CD4-positive, CD25-positive, alpha-beta regulatory T cell (primary cell): ENCODE results near the gene SIN3B. TPM values are rescaled to one million over a fixed set of nuclear protein-coding genes. Genes with fewer than 3 reads are reported as not detected.

Experiments used
- ATAC-seq, 2 donors: fragments of 150-1000 bp; cut with Tn5 transposase; one replicate each; pipeline ENCODE4 v1.10.0; 2021; ENCODE audit warnings: low read depth in 2 of 2, moderate number of reproducible peaks in 2 of 2, moderate library complexity in 1 of 2
- DNase-seq, 3 donors: peaks; one replicate each; pipeline versions ENCODE4 v3.0.0 to v3.0.0-alpha.2; 2012 to 2022; ENCODE audit warnings: mixed read lengths in 1 of 3
- H3K27ac ChIP-seq: one replicate; pipeline ENCODE4 v1.7.0; 2013; ENCODE audit warnings: mild to moderate bottlenecking, low read length; ENCODE audit not compliant: insufficient read depth, poor library complexity, severe bottlenecking
- H3K27me3 ChIP-seq: one replicate; pipeline ENCODE4 v1.7.0; 2013; ENCODE audit warnings: low read length; ENCODE audit not compliant: control insufficient read depth, insufficient read depth
- H3K36me3 ChIP-seq: one replicate; pipeline ENCODE4 v1.7.0; 2013; ENCODE audit warnings: mild to moderate bottlenecking, low read length, moderate library complexity; ENCODE audit not compliant: control insufficient read depth, insufficient read depth
- H3K4me1 ChIP-seq: 2 replicates; pipeline ENCODE4 v1.7.0; 2013; ENCODE audit warnings: mild to moderate bottlenecking, low read length; ENCODE audit not compliant: insufficient read depth, control insufficient read depth, poor library complexity, severe bottlenecking
- H3K4me3 ChIP-seq: one replicate; pipeline ENCODE4 v1.7.0; 2013; ENCODE audit warnings: low read depth, mild to moderate bottlenecking, low read length, moderate library complexity
- H3K9me3 ChIP-seq, 2 experiments: 1 replicate in 1 of 2; 2 replicates in 1 of 2; pipeline ENCODE4 v1.7.0; 2013; ENCODE audit warnings: low read length in 2 of 2, mild to moderate bottlenecking in 1 of 2, moderate library complexity in 1 of 2; ENCODE audit not compliant: control insufficient read depth in 2 of 2
- H3K27ac Mint-ChIP-seq, 3 donors: one replicate each; pipeline ENCODE4 v1.8.0; 2020 to 2022; ENCODE audit warnings: mild to moderate bottlenecking in 3 of 3, mixed read lengths in 3 of 3, moderate library complexity in 2 of 3
- H3K27me3 Mint-ChIP-seq: one replicate; pipeline ENCODE4 v1.8.0; 2022; ENCODE audit warnings: mild to moderate bottlenecking, mixed read lengths
- H3K36me3 Mint-ChIP-seq: one replicate; pipeline ENCODE4 v1.8.0; 2020; ENCODE audit warnings: mixed read lengths
- H3K4me1 Mint-ChIP-seq, 4 donors: one replicate each; pipeline ENCODE4 v1.8.0; 2020 to 2022; ENCODE audit warnings: mixed read lengths in 4 of 4, mild to moderate bottlenecking in 1 of 4
- H3K4me3 Mint-ChIP-seq, 4 donors: one replicate each; pipeline ENCODE4 v1.8.0; 2020 to 2022; ENCODE audit warnings: mild to moderate bottlenecking in 4 of 4, mixed read lengths in 4 of 4, moderate library complexity in 3 of 4
- H3K9me3 Mint-ChIP-seq, 7 donors: one replicate each; pipeline ENCODE4 v1.8.0; 2020 to 2022; ENCODE audit warnings: mixed read lengths in 7 of 7, mild to moderate bottlenecking in 3 of 7, moderate library complexity in 2 of 7
- polyA plus RNA-seq, 4 donors: library from polyadenylated mRNA; unstranded; fragments of 300-500 nt; fragmentation: Illumina TruSeq; gene quantifications; one replicate each; pipeline ENCODE4 v1.2.3, GENCODE V29; 2021
- total RNA-seq: library from RNA; stranded (reverse); gene quantifications from one replicate; pipeline ENCODE4 v1.2.3, GENCODE V29; 2022

The SIN3B gene
- total and polyA plus RNA-seq, 5 donors from 2014 or later: 2.2 to 82.3 (median 4.6) TPM

GRCh38 chr19:16829822-16830289 lies 658 bp downstream of the SIN3B start:
- Mint-ChIP-seq H3K4me3 (peak overlapping the region; percentile 86 to 93 (median 90)), H3K4me1 (peaks cover 5 to 37% (median 22%) of the 10 kb centered on the region in 4 donors), H3K27me3 (peaks cover 29% of the 10 kb centered on the region), H3K36me3 (peaks cover 14% of the 10 kb centered on the region), H3K9me3 (no peaks in the 10 kb centered on the region), H3K27ac (peak overlapping the region; percentile 65 to 80 (median 78))
- H3K27ac ChIP-seq: peak overlapping the region; percentile 62
- H3K9me3 ChIP-seq: no peaks in the 10 kb centered on the region
- H3K4me1 ChIP-seq: peaks cover 23% of the 10 kb centered on the region
- peaks cover 3% of the 10 kb centered on the region for H3K27me3 ChIP-seq
- H3K4me3 ChIP-seq: peak overlapping the region; percentile 5
- no peak for DNase-seq
- H3K36me3 ChIP-seq: peaks cover 31% of the 10 kb centered on the region
- no peak for ATAC-seq

DNA sequence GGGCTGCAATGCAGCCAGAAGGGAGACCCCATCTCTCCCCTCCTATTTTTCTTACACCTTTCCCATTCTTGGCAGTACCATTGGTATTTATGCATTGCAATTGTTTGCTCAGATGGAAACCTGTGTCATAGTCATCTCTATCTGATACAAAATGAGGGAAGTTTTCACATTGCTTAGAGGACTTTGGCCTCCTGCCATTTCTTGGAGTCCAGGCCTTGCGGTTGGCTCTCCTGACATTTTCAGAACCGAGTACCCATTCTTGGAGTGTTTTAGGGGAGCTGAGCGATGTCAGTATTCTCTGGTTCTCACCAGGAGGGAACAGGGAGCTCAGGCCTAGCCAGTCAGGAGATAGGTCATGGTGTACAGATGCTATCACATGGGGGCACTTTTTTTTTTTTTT lies 1.5 kb downstream of the SIN3B start:
- Histone ChIP-seq H3K4me3 (peak overlapping the region; percentile 5), H3K27me3 (peaks cover 3% of the 10 kb centered on the region), H3K36me3 (peaks cover 32% of the 10 kb centered on the region), H3K4me1 (peaks cover 18% of the 10 kb centered on the region), H3K9me3 (no peaks in the 10 kb centered on the region), H3K27ac (no peak overlapping the region)
- peaks cover 14% of the 10 kb centered on the region for H3K36me3 Mint-ChIP-seq
- DNase-seq (no peak), ATAC-seq (no peak)
- no peaks in the 10 kb centered on the region for H3K9me3 Mint-ChIP-seq
- peaks cover 21% of the 10 kb centered on the region for H3K27me3 Mint-ChIP-seq
- peaks cover 5 to 29% (median 19%) of the 10 kb centered on the region in 4 donors for H3K4me1 Mint-ChIP-seq
- peak overlapping the region; percentile 86 to 93 (median 90) for H3K4me3 Mint-ChIP-seq
- peak overlapping the region in 2 of 3 donors; percentile 78 to 80 for H3K27ac Mint-ChIP-seq

DNA sequence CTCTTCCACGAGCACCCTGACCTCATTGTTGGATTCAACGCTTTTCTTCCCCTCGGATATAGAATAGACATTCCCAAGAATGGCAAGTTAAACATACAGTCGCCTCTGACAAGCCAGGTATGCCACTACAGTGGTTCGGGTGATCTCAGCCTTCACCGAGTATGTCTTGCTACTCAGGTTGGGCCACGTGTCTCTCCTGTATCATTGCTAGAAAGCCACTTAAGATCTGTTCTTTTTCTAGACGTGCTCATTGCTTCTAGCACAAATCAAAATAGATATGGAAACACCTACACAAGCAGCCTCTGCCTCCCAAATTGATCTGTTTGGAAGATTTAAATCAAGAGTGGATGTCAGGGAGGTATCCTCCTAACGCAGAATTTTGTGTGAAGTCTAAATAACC lies 2.3 kb downstream of the SIN3B start:
- peaks cover 18% of the 10 kb centered on the region for H3K4me1 ChIP-seq
- Mint-ChIP-seq H3K27ac (peak overlapping the region in 1 of 3 donors; percentile 8), H3K4me3 (peak overlapping the region; percentile 55 to 91 (median 70))

GRCh38 chr19:16834747-16835146 lies 5.5 kb downstream of the SIN3B start:
- Mint-ChIP-seq H3K9me3 (no peaks in the 10 kb centered on the region), H3K4me3 (no peak overlapping the region), H3K4me1 (peaks cover 0 to 23% (median 17%) of the 10 kb centered on the region in 4 donors), H3K36me3 (peaks cover 35% of the 10 kb centered on the region), H3K27ac (no peak overlapping the region), H3K27me3 (no peaks in the 10 kb centered on the region)
- Histone ChIP-seq H3K27ac (no peak overlapping the region), H3K9me3 (no peaks in the 10 kb centered on the region), H3K27me3 (no peaks in the 10 kb centered on the region), H3K4me1 (peaks cover 10% of the 10 kb centered on the region), H3K36me3 (peaks cover 51% of the 10 kb centered on the region), H3K4me3 (no peak overlapping the region)
- DNase-seq (no peak), ATAC-seq (no peak)

More for the DNA sequence above, 2.3 kb downstream of the SIN3B start:
- Mint-ChIP-seq H3K4me1 (peaks cover 5 to 28% (median 19%) of the 10 kb centered on the region in 4 donors), H3K9me3 (no peaks in the 10 kb centered on the region), H3K27me3 (peaks cover 16% of the 10 kb centered on the region), H3K36me3 (peaks cover 19% of the 10 kb centered on the region)
- Histone ChIP-seq H3K4me3 (no peak overlapping the region), H3K27me3 (peaks cover 3% of the 10 kb centered on the region), H3K27ac (no peak overlapping the region), H3K9me3 (no peaks in the 10 kb centered on the region), H3K36me3 (peaks cover 34% of the 10 kb centered on the region)
- no peak for ATAC-seq
- no peak for DNase-seq

DNA sequence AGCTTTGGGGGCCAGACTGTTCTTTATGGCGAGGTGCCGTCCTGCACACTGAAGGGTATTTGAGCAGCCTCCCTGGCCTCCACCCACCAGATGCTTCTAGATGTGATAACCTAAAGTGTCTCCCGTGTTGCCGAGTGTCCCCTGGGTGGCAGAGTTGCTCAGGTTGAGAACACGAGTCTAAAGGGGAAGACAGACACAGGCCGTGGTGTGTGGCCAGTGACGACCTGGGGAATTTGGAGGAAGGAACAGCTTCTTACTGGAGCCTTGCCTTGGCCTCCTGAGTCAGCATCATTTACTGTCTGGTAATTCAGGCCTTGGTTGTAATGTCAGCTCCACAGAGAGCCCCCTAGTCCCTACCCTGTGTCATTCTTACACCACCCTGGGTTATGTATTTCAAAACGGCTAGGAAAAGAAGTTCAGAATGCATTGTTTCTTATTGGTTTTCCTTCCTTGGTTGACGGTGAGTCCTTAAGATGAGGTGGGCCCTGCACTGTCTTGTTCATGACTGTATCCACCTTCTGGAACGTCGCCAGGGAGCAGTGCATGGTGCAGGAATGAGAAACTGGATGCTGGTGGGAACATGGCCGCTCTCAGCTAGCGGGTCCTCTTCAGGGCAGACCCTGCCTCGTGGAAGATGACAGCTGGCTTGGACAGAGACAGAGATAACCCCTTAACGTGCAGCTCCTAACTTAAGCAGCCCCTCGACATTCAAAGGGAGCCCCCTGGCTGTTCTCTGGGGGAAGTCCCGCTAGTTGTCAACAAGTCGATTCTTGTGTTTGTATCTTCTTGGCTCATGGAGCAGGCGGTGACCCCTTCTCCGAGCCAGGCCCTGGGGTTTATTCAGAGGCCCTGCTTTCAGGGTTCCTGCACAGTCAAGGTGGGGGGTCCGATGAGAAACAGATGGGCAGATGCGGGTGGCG lies 7.2 kb downstream of the SIN3B start:
- H3K9me3 ChIP-seq: no peaks in the 10 kb centered on the region
- Mint-ChIP-seq H3K9me3 (no peaks in the 10 kb centered on the region), H3K27ac (no peak overlapping the region), H3K27me3 (no peaks in the 10 kb centered on the region), H3K4me3 (no peak overlapping the region), H3K4me1 (peaks cover 0 to 11% (median 7%) of the 10 kb centered on the region in 4 donors), H3K36me3 (peaks cover 41% of the 10 kb centered on the region)
- ATAC-seq (peak in 1 of 2 donors; percentile 47), DNase-seq (peak in 1 of 3 donors; percentile 18)
- no peaks in the 10 kb centered on the region for H3K27me3 ChIP-seq
- H3K36me3 ChIP-seq: peaks cover 60% of the 10 kb centered on the region
- no peak overlapping the region for H3K27ac ChIP-seq
- H3K4me3 ChIP-seq: no peak overlapping the region
- H3K4me1 ChIP-seq: no peaks in the 10 kb centered on the region

- H3K4me1 ChIP-seq: no peaks in the 10 kb centered on the region
- Mint-ChIP-seq H3K9me3 (no peaks in the 10 kb centered on the region), H3K27me3 (no peaks in the 10 kb centered on the region), H3K4me1 (peaks cover 0 to 6% (median 3%) of the 10 kb centered on the region in 4 donors), H3K27ac (no peak overlapping the region), H3K4me3 (no peak overlapping the region), H3K36me3 (peaks cover 36% of the 10 kb centered on the region)
- no peaks in the 10 kb centered on the region for H3K27me3 ChIP-seq
- no peak for DNase-seq
- H3K9me3 ChIP-seq: no peaks in the 10 kb centered on the region
- ATAC-seq: no peak
- peaks cover 58% of the 10 kb centered on the region for H3K36me3 ChIP-seq
- no peak overlapping the region for H3K27ac ChIP-seq
- no peak overlapping the region for H3K4me3 ChIP-seq
Observed at GRCh38 chr19:16837035-16837362, 7.8 kb downstream of the SIN3B start.

- H3K4me1 Mint-ChIP-seq: peaks cover 0 to 6% (median 6%) of the 10 kb centered on the region in 4 donors
- no peaks in the 10 kb centered on the region for H3K27me3 Mint-ChIP-seq
- H3K36me3 Mint-ChIP-seq: peaks cover 39% of the 10 kb centered on the region
- no peak for DNase-seq
- ATAC-seq: no peak
- H3K36me3 ChIP-seq: peaks cover 64% of the 10 kb centered on the region
- H3K4me3 Mint-ChIP-seq: no peak overlapping the region
- no peak overlapping the region for H3K27ac ChIP-seq
- no peaks in the 10 kb centered on the region for H3K9me3 ChIP-seq
- no peak overlapping the region for H3K27ac Mint-ChIP-seq
- no peaks in the 10 kb centered on the region for H3K4me1 ChIP-seq
- no peaks in the 10 kb centered on the region for H3K9me3 Mint-ChIP-seq
- H3K4me3 ChIP-seq: no peak overlapping the region
- no peaks in the 10 kb centered on the region for H3K27me3 ChIP-seq
Observed at GRCh38 chr19:16841391-16841926, 12.3 kb downstream of the SIN3B start.
